ENCODE data around the gene SPTA1. TPM values are rescaled to one million over a fixed set of nuclear protein-coding genes. Genes with fewer than 3 reads are reported as not detected.

Gene SPTA1
- total and polyA plus RNA-seq, 2 of the 8 experiments (the other 6 are each of a cell fraction or from before 2014, with no cell fraction given): not detected

DNA sequence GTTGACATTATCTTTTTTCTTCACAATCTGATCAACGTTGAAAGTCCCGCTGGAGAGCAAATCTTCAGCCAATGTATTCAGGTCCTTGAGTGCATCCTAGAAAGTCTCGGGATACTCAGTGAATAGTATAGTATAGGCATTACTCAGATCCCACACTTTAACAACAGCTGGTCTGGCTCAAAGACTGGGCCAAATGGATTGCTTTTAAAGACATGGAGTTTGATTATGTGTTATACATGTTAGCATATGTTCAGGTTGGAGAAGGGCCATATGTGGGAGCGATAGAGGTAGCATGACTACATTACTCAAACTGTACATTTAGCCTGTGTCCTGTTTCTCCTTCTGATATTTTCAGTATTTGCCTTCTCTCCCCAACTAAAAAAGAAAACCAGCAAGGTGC lies 48.4 kb downstream of the SPTA1 start:
- H2BK120ac ChIP-seq (replicated peaks; ENCODE audit: low read depth, low read length): no peak overlapping the region
- H2BK20ac ChIP-seq (ENCODE audit: low read length): no peak overlapping the region
- H4K5ac ChIP-seq (ENCODE audit: insufficient read length, low read depth, low read length): no peak overlapping the region
- H3K56ac ChIP-seq (replicated peaks; ENCODE audit: insufficient read length, low read depth, low read length): no peak overlapping the region
- 91% methylated on average over 4 of the region's 4 CpGs; no CpG with 5 or more reads in 1 of the 2 experiments for WGBS, 2 experiments (ENCODE audit: extremely low coverage in 1 of 2, insufficient coverage in 1 of 2, insufficient read length in 1 of 2, insufficient replicate concordance in 2 of 2, low coverage in 1 of 2, low lambda C conversion rate in 2 of 2, missing lambda C conversion rate in 1 of 2)
- no peak overlapping the region for H2AK5ac ChIP-seq (ENCODE audit: low read depth, low read length)
- no peaks in the 10 kb centered on the region for H3K36me3 ChIP-seq (ENCODE audit: control insufficient read depth in 2 of 4, insufficient read depth in 4 of 4, low read length in 3 of 4)
- no peak overlapping the region for H2BK12ac ChIP-seq (ENCODE audit: low read depth, low read length)
- H3K23ac ChIP-seq (ENCODE audit: insufficient read length): no peak overlapping the region
- no peaks in the 10 kb centered on the region for H3K27me3 ChIP-seq (replicated peaks in 1 of 4; ENCODE audit: control insufficient read depth in 3 of 4, extremely low read depth in 1 of 4, insufficient read depth in 3 of 4, low read length in 3 of 4)
- H3K14ac ChIP-seq (ENCODE audit: insufficient read length): no peak overlapping the region
- ChIA-PET POLR2A (ENCODE audit: partially characterized antibody) (no interaction called here), CTCF (ENCODE audit: partially characterized antibody) (interaction anchor here (1.1 to 1.4 kb wide), 2 partner anchors 9 to 11 kb away, joined by 3 read pairs; no protein-coding TSS in a partner anchor)
- no peak overlapping the region for H2BK15ac ChIP-seq (ENCODE audit: low read length)
- no peak overlapping the region for H3K9ac ChIP-seq (replicated peaks in 1 of 4; ENCODE audit: extremely low read depth in 1 of 4, low read depth in 3 of 4, low read length in 3 of 4)
- H4K91ac ChIP-seq (replicated peaks; ENCODE audit: insufficient read length, low read length): no peak overlapping the region
- no peak for FAIRE-seq
- no peaks in the 10 kb centered on the region for H3K79me2 ChIP-seq (ENCODE audit: control insufficient read depth in 1 of 2, insufficient read depth in 2 of 2, low read length in 2 of 2)
- H3K18ac ChIP-seq (ENCODE audit: extremely low read depth, low read length): no peak overlapping the region
- H3K27ac ChIP-seq (ENCODE audit: low read depth, low read length): no peak overlapping the region
- no peaks in the 10 kb centered on the region for H4K20me1 ChIP-seq (replicated peaks in 1 of 2; ENCODE audit: control insufficient read depth in 1 of 2, insufficient read depth in 2 of 2, low read length in 2 of 2)
- H2BK5ac ChIP-seq (ENCODE audit: low read depth, low read length): no peak overlapping the region
- no peak overlapping the region for H2AFZ ChIP-seq (ENCODE audit: low read length)
- H3K4me1 ChIP-seq (replicated peaks in 1 of 4; ENCODE audit: control insufficient read depth in 3 of 4, insufficient read depth in 4 of 4, low read length in 3 of 4): no peaks in the 10 kb centered on the region
- no peaks in the 10 kb centered on the region for H3K23me2 ChIP-seq (ENCODE audit: low read depth, low read length)
- DNase-seq (ENCODE audit: low read depth in 1 of 2, low spot score in 2 of 2): no peak
- H3K9me3 ChIP-seq (ENCODE audit: insufficient read depth in 2 of 2, low read depth in 1 of 2, low read length in 1 of 2): peaks cover 0 to 8% of the 10 kb centered on the region in 2 experiments; a peak in 2 of 4 replicates
- no peak overlapping the region for H3K4me3 ChIP-seq (ENCODE audit: extremely low read depth in 1 of 4, insufficient read depth in 2 of 4, low read depth in 3 of 4, low read length in 4 of 4)
- H3K79me1 ChIP-seq (ENCODE audit: low read depth, low read length): no peaks in the 10 kb centered on the region
- H4K8ac ChIP-seq (ENCODE audit: extremely low read depth, insufficient read depth, low read length): no peak overlapping the region
- H3K4ac ChIP-seq (replicated peaks; ENCODE audit: insufficient read length, low read depth, low read length): no peak overlapping the region
- H3K4me2 ChIP-seq (ENCODE audit: insufficient read depth in 1 of 2, low read depth in 2 of 2, low read length in 2 of 2): no peak overlapping the region
- TF ChIP-seq CTBP2 (IDR thresholded peaks at IDR 0.05; ENCODE audit: borderline replicate concordance, insufficient read depth, insufficient read length, low read length) (no peak), PHF8 (conservative IDR thresholded peaks at IDR 0.05; ENCODE audit: low read depth, low read length) (no peak)
